AG04450 (cell line): Measurements from ENCODE around the gene REST. TPM values are rescaled to one million over a fixed set of nuclear protein-coding genes. Genes with fewer than 3 reads are reported as not detected.

Source experiments
- CTCF ChIA-PET: fragments of 300-600, 350-600 bp; formaldehyde crosslinking; extraction: SDS; loops from one replicate; lab custom pipeline; 2022; ENCODE audit warnings: antibody characterized with exemption, inconsistent platforms; lab: Charles Lee
- POLR2A ChIA-PET: fragments of 350-600 bp; formaldehyde crosslinking; extraction: SDS; loops from one replicate; lab custom pipeline; 2021; ENCODE audit warnings: antibody characterized with exemption, inconsistent platforms; lab: Yijun Ruan, JAX
- DNase-seq: peaks from one replicate; pipeline ENCODE4 v3.0.0-alpha.2; 2011; ENCODE audit warnings: low read depth, low spot score
- H3K27ac ChIP-seq: one replicate; pipeline ENCODE4 v1.5.1; 2012; ENCODE audit warnings: low read depth, low read length, control low read depth
- H3K27me3 ChIP-seq: one replicate; pipeline ENCODE4 v1.6.0; 2012; ENCODE audit warnings: low read length; ENCODE audit not compliant: control insufficient read depth, insufficient read depth
- H3K4me3 ChIP-seq: 2 replicates; pipeline ENCODE4 v1.5.1; 2011; ENCODE audit warnings: mild to moderate bottlenecking, low read depth, low read length, control low read depth
- H3K9me3 ChIP-seq: 2 replicates; pipeline ENCODE4 v1.5.1; 2012; ENCODE audit warnings: low read length; ENCODE audit not compliant: control insufficient read depth, insufficient read depth
- polyA plus RNA-seq: library from polyadenylated mRNA; depleted of rRNA; stranded (reverse); fragments of >200 nt; gene quantifications from 2 replicates; pipeline ENCODE4 v1.2.3, GENCODE V29; 2011
- TF ChIP-seq, protein P1 (sequence below): IDR thresholded peaks from 2 replicates; pipeline ENCODE4 v1.5.1; 2011; ENCODE audit warnings: low read depth, low read length, control low read depth, inconsistent platforms

REST gene
- polyA plus RNA-seq, 1 experiment = 30.6 TPM

GRCh38 chr4:56979421-56980072 is 71.8 kb downstream of the REST start:
- POLR2A ChIA-PET = interaction anchor here (1.9 to 2.3 kb wide), 2 partner anchors 71 to 102 kb away, joined by 7 to 13 read pairs; partner anchors contain the start of gene REST
- CTCF ChIA-PET = interaction anchor here (1.0 to 3.1 kb wide), 2 partner anchors 10 to 184 kb away, joined by 3 to 22 read pairs; no protein-coding TSS in a partner anchor
- H3K4me3 ChIP-seq = peak overlapping the region; percentile 98
- no peak for DNase-seq
- TF ChIP-seq, protein P1, sequence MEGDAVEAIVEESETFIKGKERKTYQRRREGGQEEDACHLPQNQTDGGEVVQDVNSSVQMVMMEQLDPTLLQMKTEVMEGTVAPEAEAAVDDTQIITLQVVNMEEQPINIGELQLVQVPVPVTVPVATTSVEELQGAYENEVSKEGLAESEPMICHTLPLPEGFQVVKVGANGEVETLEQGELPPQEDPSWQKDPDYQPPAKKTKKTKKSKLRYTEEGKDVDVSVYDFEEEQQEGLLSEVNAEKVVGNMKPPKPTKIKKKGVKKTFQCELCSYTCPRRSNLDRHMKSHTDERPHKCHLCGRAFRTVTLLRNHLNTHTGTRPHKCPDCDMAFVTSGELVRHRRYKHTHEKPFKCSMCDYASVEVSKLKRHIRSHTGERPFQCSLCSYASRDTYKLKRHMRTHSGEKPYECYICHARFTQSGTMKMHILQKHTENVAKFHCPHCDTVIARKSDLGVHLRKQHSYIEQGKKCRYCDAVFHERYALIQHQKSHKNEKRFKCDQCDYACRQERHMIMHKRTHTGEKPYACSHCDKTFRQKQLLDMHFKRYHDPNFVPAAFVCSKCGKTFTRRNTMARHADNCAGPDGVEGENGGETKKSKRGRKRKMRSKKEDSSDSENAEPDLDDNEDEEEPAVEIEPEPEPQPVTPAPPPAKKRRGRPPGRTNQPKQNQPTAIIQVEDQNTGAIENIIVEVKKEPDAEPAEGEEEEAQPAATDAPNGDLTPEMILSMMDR = no peak
- no peaks in the 10 kb centered on the region; the same call in 1 of the 2 replicates for H3K9me3 ChIP-seq
- H3K27me3 ChIP-seq = no peaks in the 10 kb centered on the region
- no peak overlapping the region for H3K27ac ChIP-seq

GRCh38 chr4:56981795-56982201 is 74.1 kb downstream of the REST start:
- CTCF ChIA-PET = interaction anchor here (0.8 to 1.5 kb wide), 2 partner anchors 56 to 181 kb away, joined by 3 to 5 read pairs; no protein-coding TSS in a partner anchor
- H3K27me3 ChIP-seq = no peaks in the 10 kb centered on the region
- DNase-seq = no peak
- POLR2A ChIA-PET = no interaction called here
- TF ChIP-seq, protein P1 = no peak
- H3K4me3 ChIP-seq = peak overlapping the region; percentile 38
- H3K9me3 ChIP-seq = no peaks in the 10 kb centered on the region; the same call in 1 of the 2 replicates
- peak overlapping the region; percentile 57 for H3K27ac ChIP-seq

DNA sequence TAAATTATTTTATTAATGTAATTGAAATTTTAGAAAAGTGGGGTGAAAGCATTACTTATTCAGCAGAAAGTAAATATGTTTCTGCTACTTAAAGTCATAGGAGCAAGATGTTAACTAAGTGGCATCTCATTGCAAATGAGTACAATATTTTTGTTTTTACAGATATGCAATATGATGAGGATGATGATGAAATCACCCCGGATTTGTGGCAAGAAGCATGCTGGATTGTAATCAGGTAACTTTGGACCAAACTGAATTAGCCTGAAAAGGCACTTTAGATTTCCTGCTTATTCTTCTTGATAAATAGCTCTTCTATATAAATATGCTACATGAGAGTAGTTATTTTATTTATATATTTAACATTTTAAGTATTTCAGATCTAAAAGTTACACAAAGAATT is 78.5 kb downstream of the REST start:
- TF ChIP-seq, protein P1 = no peak
- Histone ChIP-seq H3K27me3 (no peaks in the 10 kb centered on the region), H3K4me3 (no peak overlapping the region), H3K27ac (no peak overlapping the region), H3K9me3 (no peaks in the 10 kb centered on the region)
- DNase-seq = no peak
- ChIA-PET CTCF (no interaction called here), POLR2A (no interaction called here)

DNA sequence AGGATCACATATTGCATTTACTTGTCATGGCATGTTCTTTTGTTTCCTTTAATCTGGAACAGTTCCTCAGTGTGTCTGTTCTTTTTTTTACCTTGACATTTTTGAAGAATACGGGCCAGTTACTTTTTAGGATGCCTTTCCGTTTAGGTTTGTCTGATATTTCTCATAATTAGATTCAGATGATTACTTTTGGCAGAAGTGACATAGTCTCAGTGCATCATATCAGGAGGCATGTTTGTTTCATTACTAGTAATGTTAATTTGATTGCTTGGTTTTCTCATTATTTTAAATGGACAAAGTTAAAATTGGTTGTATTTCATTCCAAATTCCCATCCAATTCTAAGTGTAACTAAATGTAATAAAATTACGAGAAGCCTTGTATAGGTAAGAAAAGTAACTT is 79.3 kb downstream of the REST start:
- TF ChIP-seq, protein P1 = no peak
- no peak for DNase-seq
- Histone ChIP-seq H3K9me3 (no peaks in the 10 kb centered on the region), H3K27me3 (no peaks in the 10 kb centered on the region), H3K4me3 (no peak overlapping the region), H3K27ac (no peak overlapping the region)
- ChIA-PET POLR2A (no interaction called here), CTCF (no interaction called here)

DNA sequence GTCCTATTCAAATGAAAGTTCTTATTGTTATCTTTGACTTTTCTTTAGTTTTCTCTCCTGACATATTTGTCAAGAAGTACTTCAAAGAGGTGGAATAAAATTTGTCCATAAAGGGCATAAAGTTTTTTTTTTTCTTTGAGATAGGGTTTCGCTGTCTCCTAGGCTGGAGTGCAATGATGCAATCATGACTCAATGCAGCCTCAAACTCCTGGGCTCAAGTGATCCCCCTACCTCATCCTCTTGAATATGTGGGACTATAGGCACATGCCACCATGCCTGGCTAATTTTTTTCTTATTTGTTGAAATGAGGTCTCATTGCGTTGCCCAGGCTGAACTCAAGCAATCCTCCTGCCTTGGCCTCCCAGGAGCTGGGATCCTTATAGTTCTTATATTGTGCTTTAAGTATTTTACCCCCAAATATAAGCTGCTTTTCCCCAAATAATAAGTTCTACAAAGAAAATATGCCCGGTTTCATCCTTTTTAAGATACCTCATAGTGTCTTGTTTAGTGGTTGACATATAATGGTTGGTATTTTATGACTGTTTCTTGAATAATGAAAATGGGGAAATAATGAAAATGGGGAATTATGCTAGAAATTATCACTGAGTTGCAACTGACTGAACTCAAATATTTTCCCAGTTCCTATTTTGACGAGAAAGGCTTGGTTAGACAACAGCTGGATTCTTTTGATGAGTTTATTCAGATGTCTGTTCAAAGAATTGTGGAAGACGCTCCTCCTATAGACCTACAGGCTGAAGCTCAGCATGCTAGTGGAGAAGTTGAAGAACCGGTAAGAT is 82.6 kb downstream of the REST start:
- Histone ChIP-seq H3K9me3 (no peaks in the 10 kb centered on the region), H3K4me3 (no peak overlapping the region), H3K27me3 (no peaks in the 10 kb centered on the region), H3K27ac (no peak overlapping the region)
- DNase-seq = no peak
- CTCF ChIA-PET = no interaction called here
- TF ChIP-seq, protein P1 = no peak
- POLR2A ChIA-PET = no interaction called here
